Activated naive CD8-positive, alpha-beta T cell treated with anti-CD3 and anti-CD28 coated beads, Interleukin-2, amount 50 U/mL, for 24 hours (primary cell): ENCODE measurements around the gene HSD3B2.
"Not testable (repeated sequence)": the region's sequence is repeated elsewhere in the genome, so short reads cannot be mapped to it uniquely, and the experiment has no call there.

Experiments
- ATAC-seq: fragments of 150-1000 bp; cut with Tn5 transposase; one replicate; pipeline ENCODE4 v1.10.0; 2021
- DNase-seq: peaks from one replicate; pipeline ENCODE4 v3.0.0; 2021
- H3K27ac Mint-ChIP-seq: one replicate; pipeline ENCODE4 v1.8.0; 2021; ENCODE audit warnings: mild to moderate bottlenecking, mixed read lengths
- H3K27me3 Mint-ChIP-seq: one replicate; pipeline ENCODE4 v1.8.0; 2021; ENCODE audit warnings: mixed read lengths
- H3K36me3 Mint-ChIP-seq: one replicate; pipeline ENCODE4 v1.8.0; 2021; ENCODE audit warnings: low read depth, mixed read lengths
- H3K4me1 Mint-ChIP-seq: one replicate; pipeline ENCODE4 v1.8.0; 2021; ENCODE audit warnings: mixed read lengths
- H3K4me3 Mint-ChIP-seq: one replicate; pipeline ENCODE4 v1.8.0; 2021; ENCODE audit warnings: mild to moderate bottlenecking, moderate library complexity, mixed read lengths
- H3K9me3 Mint-ChIP-seq: one replicate; pipeline ENCODE4 v1.8.0; 2021; ENCODE audit warnings: mixed read lengths

The HSD3B2 gene

GRCh38 chr1:119414950-119415349 is at the start of gene HSD3B2:
Gene HSD3B2, plus strand, starts transcription at chr1:119415150. Its CDS starts 270 bp downstream, at chr1:119415420.
- DNase-seq (no peak), ATAC-seq (no peak)
- H3K27ac Mint-ChIP-seq, result no peak within 1 kb of the TSS
- no peaks in the 10 kb centered on the region for H3K27me3 Mint-ChIP-seq
- H3K9me3 Mint-ChIP-seq, result peaks cover 6% of the 10 kb centered on the region
- H3K36me3 Mint-ChIP-seq, result no peaks in the 10 kb centered on the region
- H3K4me3 Mint-ChIP-seq, result no peak within 1 kb of the TSS
- no peaks in the 10 kb centered on the region for H3K4me1 Mint-ChIP-seq

GRCh38 chr1:119366424-119366823 is 48.5 kb upstream of the HSD3B2 start:
- peaks cover 8% of the 10 kb centered on the region for H3K27me3 Mint-ChIP-seq
- ATAC-seq, result no peak
- H3K27ac Mint-ChIP-seq, result no peak overlapping the region
- no peak for DNase-seq
- no peaks in the 10 kb centered on the region for H3K36me3 Mint-ChIP-seq
- no peak overlapping the region for H3K4me3 Mint-ChIP-seq
- no peaks in the 10 kb centered on the region for H3K4me1 Mint-ChIP-seq
- no peaks in the 10 kb centered on the region for H3K9me3 Mint-ChIP-seq

DNA sequence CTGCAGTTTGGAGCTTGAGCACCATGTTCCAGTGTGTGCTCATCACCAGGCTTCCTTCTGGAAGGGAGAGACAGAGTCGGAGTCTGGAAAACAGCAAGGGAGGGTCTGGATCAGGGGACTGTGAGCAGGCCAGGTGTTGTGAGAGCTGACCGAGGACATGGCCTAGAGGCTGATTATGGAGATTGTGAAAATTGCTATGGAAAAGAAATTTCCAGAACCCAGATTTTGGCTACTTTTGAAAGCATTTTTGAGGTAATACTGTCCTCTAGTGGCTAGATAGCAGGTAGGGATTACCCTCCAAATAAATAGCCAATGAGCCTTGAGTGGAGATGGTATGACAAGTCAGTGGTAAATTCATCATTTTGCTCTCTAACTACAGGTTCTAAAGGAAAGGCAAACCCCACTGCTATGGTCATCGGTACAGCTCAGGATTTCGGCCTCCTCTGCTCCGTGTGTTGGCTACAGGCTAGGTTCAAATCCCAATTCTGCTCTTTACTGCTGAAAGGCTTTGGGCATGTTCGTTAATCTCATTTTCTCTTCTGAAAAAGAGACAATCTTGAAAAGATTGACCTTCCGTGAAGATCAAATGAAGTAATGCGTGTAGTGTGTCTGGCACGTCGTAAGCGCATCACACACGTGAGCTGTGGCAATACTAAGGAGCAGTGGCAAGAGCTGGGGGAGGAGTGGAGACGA is 47.4 kb upstream of the HSD3B2 start:
- DNase-seq (no peak), ATAC-seq (no peak)
- Mint-ChIP-seq H3K27ac (no peak overlapping the region), H3K4me3 (no peak overlapping the region), H3K27me3 (peaks cover 8% of the 10 kb centered on the region), H3K9me3 (no peaks in the 10 kb centered on the region), H3K4me1 (no peaks in the 10 kb centered on the region), H3K36me3 (no peaks in the 10 kb centered on the region)

- ATAC-seq, result no peak
- Mint-ChIP-seq H3K4me1 (no peaks in the 10 kb centered on the region), H3K36me3 (no peaks in the 10 kb centered on the region), H3K27me3 (peaks cover 8% of the 10 kb centered on the region), H3K4me3 (no peak within 1 kb of the TSS), H3K27ac (no peak within 1 kb of the TSS), H3K9me3 (no peaks in the 10 kb centered on the region)
- no peak for DNase-seq
Measured at GRCh38 chr1:119368554-119368953, 46.4 kb upstream of the HSD3B2 start, which contains the start of gene HAO2. Gene HAO2, plus strand, starts transcription at chr1:119368785. Its CDS starts 12,301 bp downstream, at chr1:119381086.

GRCh38 chr1:119370748-119371147 is 44.2 kb upstream of the HSD3B2 start:
- H3K27me3 Mint-ChIP-seq, result peaks cover 11% of the 10 kb centered on the region
- DNase-seq, result no peak
- H3K27ac Mint-ChIP-seq, result no peak overlapping the region
- peaks cover 4% of the 10 kb centered on the region for H3K4me1 Mint-ChIP-seq
- ATAC-seq, result no peak
- no peaks in the 10 kb centered on the region for H3K9me3 Mint-ChIP-seq
- no peak overlapping the region for H3K4me3 Mint-ChIP-seq
- H3K36me3 Mint-ChIP-seq, result no peaks in the 10 kb centered on the region

- no peaks in the 10 kb centered on the region for H3K36me3 Mint-ChIP-seq
- H3K9me3 Mint-ChIP-seq, result no peaks in the 10 kb centered on the region
- no peak overlapping the region for H3K4me3 Mint-ChIP-seq
- no peak for ATAC-seq
- H3K27me3 Mint-ChIP-seq, result peaks cover 11% of the 10 kb centered on the region
- peaks cover 4% of the 10 kb centered on the region for H3K4me1 Mint-ChIP-seq
- no peak for DNase-seq
- no peak overlapping the region for H3K27ac Mint-ChIP-seq
Measured at GRCh38 chr1:119371815-119372214, 43.1 kb upstream of the HSD3B2 start.

DNA sequence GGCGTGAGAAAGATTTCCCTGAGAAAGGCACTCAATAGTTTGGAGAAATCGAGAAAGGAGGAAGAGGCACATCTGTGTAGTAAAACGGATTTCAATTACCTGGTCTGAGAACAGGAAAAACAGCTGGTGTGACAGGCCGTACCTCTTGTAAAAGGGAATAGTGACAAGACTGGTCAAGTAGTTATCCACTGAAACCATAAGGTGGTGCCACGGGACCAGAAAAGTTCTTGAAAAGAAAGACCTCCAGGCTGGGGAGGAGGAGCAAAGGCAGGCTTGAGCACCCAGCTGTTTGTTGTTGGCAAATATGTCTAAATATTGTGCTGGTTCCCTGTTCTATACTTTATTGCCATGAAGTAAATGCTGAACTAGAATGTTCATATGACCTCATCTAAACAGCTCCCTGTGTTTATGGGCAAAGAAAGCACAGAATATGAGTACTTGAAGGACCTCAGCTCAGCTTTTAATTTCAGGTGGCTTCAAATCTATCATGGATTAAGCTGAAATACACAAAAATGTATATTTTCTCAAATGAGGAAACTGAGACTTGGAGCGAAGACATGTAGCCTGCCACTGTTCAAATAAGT is 42.4 kb upstream of the HSD3B2 start:
- Mint-ChIP-seq H3K4me3 (no peak overlapping the region), H3K27ac (no peak overlapping the region), H3K36me3 (no peaks in the 10 kb centered on the region), H3K9me3 (no peaks in the 10 kb centered on the region), H3K4me1 (peaks cover 4% of the 10 kb centered on the region), H3K27me3 (peaks cover 11% of the 10 kb centered on the region)
- DNase-seq, result no peak
- ATAC-seq, result no peak

DNA sequence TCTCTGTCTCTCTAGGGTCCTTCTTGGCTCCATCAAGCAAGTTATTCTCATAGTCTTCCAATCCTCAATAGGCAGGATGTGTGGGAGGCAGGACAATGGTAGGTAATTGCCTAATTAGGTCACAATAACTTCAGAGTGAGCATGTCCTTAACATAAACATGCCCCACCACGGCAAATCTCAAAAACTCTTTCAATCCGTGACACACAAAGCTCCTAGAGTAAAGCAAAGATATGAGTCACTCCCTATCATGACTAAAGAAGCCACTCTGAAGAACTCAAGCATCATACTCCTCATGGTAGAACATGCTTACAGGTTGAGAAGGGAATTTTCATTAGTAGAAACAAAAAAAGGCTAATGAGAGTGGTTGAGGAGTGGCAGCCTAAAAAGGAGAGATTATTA is 41.5 kb upstream of the HSD3B2 start:
- Mint-ChIP-seq H3K4me1 (peaks cover 4% of the 10 kb centered on the region), H3K9me3 (no peaks in the 10 kb centered on the region), H3K36me3 (no peaks in the 10 kb centered on the region), H3K4me3 (no peak overlapping the region), H3K27me3 (peaks cover 11% of the 10 kb centered on the region), H3K27ac (no peak overlapping the region)
- no peak for DNase-seq
- ATAC-seq, result peak; percentile 33

DNA sequence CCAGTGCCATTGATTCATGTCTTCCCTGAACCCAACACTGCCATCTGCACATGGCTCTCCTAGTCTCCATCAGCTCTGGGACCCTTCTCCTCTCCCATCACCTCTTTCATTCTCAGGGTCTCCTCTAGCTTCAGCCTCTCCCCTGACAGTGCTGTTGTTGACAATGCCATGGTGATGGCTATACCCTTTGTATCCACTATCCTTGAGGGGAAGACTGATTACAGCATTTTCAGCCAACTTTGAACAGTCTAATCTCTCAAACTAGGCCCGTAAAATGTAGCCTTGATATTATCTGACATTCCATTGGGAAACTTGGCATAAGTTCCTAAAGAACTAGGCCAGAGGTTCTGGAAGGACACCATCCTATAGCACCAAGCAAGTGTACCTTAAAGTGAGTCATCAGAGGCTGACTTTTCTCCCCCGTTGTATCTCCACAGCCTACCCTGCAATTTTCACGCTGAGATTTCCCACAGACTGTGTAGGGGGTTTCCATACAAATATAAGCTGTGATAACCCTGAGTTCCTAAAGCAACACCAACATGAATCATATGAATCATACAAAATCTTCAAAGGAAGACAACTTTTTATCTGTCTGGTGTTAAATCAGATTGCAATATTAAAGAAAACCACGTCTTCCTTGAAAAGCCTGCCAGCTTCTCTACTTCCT is 40.6 kb upstream of the HSD3B2 start:
- peak; percentile 33 for ATAC-seq
- H3K4me1 Mint-ChIP-seq, result peaks cover 4% of the 10 kb centered on the region

GRCh38 chr1:119375366-119375765 is 39.6 kb upstream of the HSD3B2 start:
- H3K4me1 Mint-ChIP-seq, result peaks cover 4% of the 10 kb centered on the region
- peaks cover 6% of the 10 kb centered on the region for H3K27me3 Mint-ChIP-seq
- H3K36me3 Mint-ChIP-seq, result no peaks in the 10 kb centered on the region
- ATAC-seq (no peak), DNase-seq (no peak)
- no peak overlapping the region for H3K27ac Mint-ChIP-seq
- H3K9me3 Mint-ChIP-seq, result no peaks in the 10 kb centered on the region
- no peak overlapping the region for H3K4me3 Mint-ChIP-seq

More for the DNA sequence above, 40.6 kb upstream of the HSD3B2 start:
- Mint-ChIP-seq H3K27ac (no peak overlapping the region), H3K4me3 (no peak overlapping the region), H3K36me3 (no peaks in the 10 kb centered on the region), H3K9me3 (no peaks in the 10 kb centered on the region), H3K27me3 (peaks cover 6% of the 10 kb centered on the region)
- no peak for DNase-seq

DNA sequence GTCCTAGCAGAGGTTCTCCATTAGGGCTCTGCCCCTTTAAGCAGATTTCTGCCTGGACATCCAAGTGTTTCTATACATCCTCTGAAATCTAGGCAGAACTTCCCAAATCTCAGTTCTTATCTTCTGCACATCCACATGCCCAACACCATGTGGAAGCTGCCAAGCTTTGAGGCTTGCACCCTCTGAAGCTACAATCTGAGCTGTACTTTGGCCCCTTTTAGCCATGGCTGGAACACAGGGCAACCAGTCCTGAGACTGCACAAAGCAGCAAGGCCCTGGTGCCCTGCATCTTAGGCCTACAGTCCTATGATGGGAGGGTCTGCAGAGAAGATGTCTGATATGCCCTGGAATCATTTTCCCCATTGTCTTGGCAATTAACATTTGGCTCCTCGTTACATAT is 38.4 kb upstream of the HSD3B2 start:
- Mint-ChIP-seq H3K27ac (no peak overlapping the region), H3K36me3 (no peaks in the 10 kb centered on the region), H3K4me3 (no peak overlapping the region), H3K27me3 (peaks cover 6% of the 10 kb centered on the region), H3K9me3 (no peaks in the 10 kb centered on the region), H3K4me1 (peaks cover 4% of the 10 kb centered on the region)
- no peak for DNase-seq
- no peak for ATAC-seq

DNA sequence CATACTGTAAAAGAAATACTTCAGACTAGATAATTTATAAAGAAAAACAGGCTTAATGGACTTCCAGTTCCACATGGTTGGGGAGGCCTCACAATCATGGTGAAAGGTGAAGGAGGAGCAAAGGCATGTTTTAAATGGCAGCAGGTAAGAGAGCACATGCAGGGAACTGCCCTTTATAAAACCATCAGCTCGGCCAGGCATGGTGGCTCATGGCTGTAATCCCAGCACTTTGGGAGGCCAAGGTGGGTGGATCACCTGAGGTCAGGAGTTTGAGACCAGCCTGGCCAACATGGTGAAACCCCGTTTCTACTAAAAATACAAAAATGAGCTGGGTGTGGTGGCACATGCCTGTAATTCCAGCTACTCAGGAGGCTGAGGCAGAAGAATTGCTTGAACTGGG is 37.4 kb upstream of the HSD3B2 start:
- H3K4me3 Mint-ChIP-seq, H3K9me3 Mint-ChIP-seq, H3K27me3 Mint-ChIP-seq, ATAC-seq, H3K36me3 Mint-ChIP-seq, H3K27ac Mint-ChIP-seq, DNase-seq, H3K4me1 Mint-ChIP-seq: not testable (repeated sequence)

DNA sequence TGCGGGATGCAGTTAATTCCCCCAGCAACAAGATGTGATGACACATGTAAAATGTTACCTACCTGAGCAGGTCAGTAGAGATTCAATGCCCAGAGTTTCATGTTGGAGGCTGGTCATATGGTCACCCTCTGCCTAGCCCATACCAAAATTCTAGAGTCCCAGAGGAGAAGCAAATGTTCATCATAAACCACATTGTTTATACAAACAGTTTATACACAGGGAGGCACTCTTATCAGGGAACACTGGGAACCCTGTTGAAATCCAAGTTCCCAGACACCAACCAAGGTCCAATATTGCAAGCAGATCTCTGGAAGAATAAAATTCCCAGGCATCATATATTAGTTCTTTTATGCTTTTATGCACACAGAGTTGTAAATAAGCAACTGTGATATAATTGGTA is 35.8 kb upstream of the HSD3B2 start:
- Mint-ChIP-seq H3K4me1 (peaks cover 3% of the 10 kb centered on the region), H3K9me3 (no peaks in the 10 kb centered on the region), H3K4me3 (no peak overlapping the region), H3K27me3 (peaks cover 2% of the 10 kb centered on the region), H3K36me3 (no peaks in the 10 kb centered on the region), H3K27ac (no peak overlapping the region)
- ATAC-seq (no peak), DNase-seq (no peak)

DNA sequence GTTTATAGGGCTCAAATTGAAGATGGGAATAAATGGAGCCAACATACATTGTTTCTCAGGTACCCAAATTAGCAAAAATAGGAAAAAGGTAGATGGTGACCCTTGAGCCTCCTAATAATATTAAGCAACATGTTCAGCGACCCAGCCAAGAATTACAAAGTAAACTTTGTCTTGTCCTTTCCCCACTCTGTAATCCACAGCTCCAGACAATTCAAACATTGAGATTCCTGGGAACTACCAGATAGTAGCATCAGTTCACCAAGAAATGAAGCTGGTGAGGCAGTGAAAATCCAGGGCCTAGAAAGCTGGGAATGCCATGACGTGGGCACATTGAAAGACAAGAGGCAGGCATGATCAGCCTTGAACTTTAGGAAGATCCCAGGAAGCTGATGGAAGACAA is 34.6 kb upstream of the HSD3B2 start:
- DNase-seq (no peak), ATAC-seq (no peak)
- Mint-ChIP-seq H3K9me3 (no peaks in the 10 kb centered on the region), H3K4me3 (no peak overlapping the region), H3K4me1 (no peaks in the 10 kb centered on the region), H3K27ac (no peak overlapping the region), H3K36me3 (no peaks in the 10 kb centered on the region), H3K27me3 (no peaks in the 10 kb centered on the region)

GRCh38 chr1:119380983-119381662 is 33.8 kb upstream of the HSD3B2 start:
- Mint-ChIP-seq H3K27ac (no peak overlapping the region), H3K4me3 (no peak overlapping the region), H3K4me1 (no peaks in the 10 kb centered on the region), H3K27me3 (no peaks in the 10 kb centered on the region), H3K36me3 (no peaks in the 10 kb centered on the region), H3K9me3 (no peaks in the 10 kb centered on the region)
- ATAC-seq (no peak), DNase-seq (no peak)
